ENCODE data around the gene MTUS2.

The MTUS2 gene

DNA sequence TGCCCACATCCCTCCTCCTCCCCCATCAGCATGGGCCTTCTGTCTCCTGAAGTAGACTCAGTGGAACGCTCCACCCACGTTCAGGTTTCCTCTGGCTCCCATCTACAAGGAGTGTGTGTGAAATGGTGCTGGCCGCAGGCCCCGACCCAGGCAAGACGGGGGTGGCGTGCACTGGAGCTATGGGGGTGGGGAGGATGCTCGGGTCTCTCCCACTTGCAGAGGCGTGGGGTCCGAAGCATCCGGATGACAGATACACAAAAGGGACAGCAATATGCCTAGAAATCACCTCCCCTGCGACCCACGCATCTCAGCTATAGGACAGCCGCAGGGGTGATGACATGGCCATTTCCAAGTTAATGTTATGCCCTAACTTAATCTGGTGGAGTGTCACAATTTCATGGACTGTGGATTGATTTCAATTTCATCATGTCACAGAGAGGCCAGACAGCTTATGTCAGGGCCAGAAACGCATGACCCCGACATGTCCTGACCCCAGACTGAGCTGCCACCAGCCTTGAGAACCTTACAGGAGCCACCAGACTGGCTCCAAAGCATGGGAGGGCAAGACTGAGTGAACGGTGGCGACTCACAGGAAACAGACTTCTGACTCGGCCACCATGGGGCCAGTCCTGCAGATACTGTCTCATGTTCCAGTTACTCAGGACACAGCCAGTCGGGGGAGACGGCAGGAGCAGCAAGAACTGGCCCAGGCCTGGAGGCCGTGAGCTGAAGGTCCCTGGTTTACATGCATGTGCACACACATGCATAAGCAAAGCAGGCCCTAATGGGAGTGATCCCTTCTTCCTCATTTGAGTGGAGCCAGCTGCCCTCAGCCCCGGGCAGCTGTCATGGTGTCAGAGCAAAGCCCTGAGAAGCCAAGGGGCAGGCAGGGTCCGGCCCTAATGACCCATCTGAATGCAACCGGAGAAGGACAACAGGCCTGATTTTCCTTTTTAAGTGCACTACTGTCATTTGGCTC lies 693.2 kb downstream of the MTUS2 start:
- no peak overlapping the region for H3K4me3 Mint-ChIP-seq
- H3K27ac Mint-ChIP-seq = no peak overlapping the region

GRCh38 chr13:29513981-29514719 lies 694.0 kb downstream of the MTUS2 start:
- Mint-ChIP-seq H3K4me1 (ENCODE audit: low read depth) (no peaks in the 10 kb centered on the region), H3K36me3 (ENCODE audit: low read depth) (peaks cover 12% of the 10 kb centered on the region), H3K27ac (no peak overlapping the region), H3K27me3 (ENCODE audit: low read depth) (no peaks in the 10 kb centered on the region), H3K4me3 (no peak overlapping the region), H3K9me3 (no peaks in the 10 kb centered on the region)

More for the DNA sequence above, 693.2 kb downstream of the MTUS2 start:
- Mint-ChIP-seq H3K36me3 (ENCODE audit: low read depth) (peaks cover 12% of the 10 kb centered on the region), H3K27me3 (ENCODE audit: low read depth) (no peaks in the 10 kb centered on the region), H3K4me1 (ENCODE audit: low read depth) (no peaks in the 10 kb centered on the region), H3K9me3 (no peaks in the 10 kb centered on the region)

GRCh38 chr13:29514720-29515310 lies 694.7 kb downstream of the MTUS2 start:
- H3K4me3 Mint-ChIP-seq = no peak overlapping the region
- no peaks in the 10 kb centered on the region for H3K4me1 Mint-ChIP-seq (ENCODE audit: low read depth)
- H3K27ac Mint-ChIP-seq = no peak overlapping the region
- H3K9me3 Mint-ChIP-seq = no peaks in the 10 kb centered on the region
- no peaks in the 10 kb centered on the region for H3K27me3 Mint-ChIP-seq (ENCODE audit: low read depth)
- peaks cover 13% of the 10 kb centered on the region for H3K36me3 Mint-ChIP-seq (ENCODE audit: low read depth)

DNA sequence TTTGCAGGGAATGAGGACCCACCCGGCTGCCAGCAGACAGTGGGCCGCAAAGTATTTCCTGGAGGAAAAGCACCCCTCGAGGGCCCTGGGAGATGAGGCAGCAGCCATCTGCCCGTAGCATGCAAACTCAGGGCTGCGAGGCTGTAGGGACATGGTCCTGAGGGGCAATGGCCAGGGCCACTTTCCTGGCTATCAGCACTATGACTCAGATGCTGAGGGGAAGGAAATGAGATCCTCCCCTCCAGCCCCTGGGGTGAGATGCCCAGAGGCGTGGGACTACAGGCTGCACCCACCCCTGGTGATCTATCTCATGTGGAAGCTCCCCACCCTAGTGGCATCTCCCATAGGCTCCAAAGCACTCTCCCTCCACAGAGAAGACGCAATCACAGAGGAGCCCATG lies 695.2 kb downstream of the MTUS2 start:
- Mint-ChIP-seq H3K27me3 (ENCODE audit: low read depth) (no peaks in the 10 kb centered on the region), H3K9me3 (no peaks in the 10 kb centered on the region), H3K4me1 (ENCODE audit: low read depth) (no peaks in the 10 kb centered on the region), H3K36me3 (ENCODE audit: low read depth) (peaks cover 16% of the 10 kb centered on the region), H3K27ac (no peak overlapping the region), H3K4me3 (no peak overlapping the region)

DNA sequence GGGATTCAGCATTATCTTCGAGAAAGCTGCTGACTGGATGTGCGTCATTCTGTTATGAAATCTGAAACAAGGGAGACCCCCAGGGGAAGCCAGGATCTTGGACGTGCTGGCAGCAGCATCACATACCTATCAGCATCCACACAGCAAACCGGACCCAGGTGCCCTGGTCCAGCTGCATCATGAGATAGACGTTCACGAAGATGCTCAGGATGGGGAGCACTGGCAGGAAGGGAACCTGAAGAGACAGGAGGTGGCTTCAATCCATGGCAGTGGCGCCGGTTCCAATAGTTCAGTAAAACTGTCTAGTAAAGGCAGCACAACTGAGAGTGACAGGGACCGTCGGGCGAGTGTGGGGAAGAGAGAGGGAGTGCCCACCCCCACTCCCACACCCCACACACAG lies 695.9 kb downstream of the MTUS2 start:
- Mint-ChIP-seq H3K36me3 (ENCODE audit: low read depth) (peaks cover 16% of the 10 kb centered on the region), H3K9me3 (no peaks in the 10 kb centered on the region), H3K4me3 (no peak overlapping the region), H3K27me3 (ENCODE audit: low read depth) (no peaks in the 10 kb centered on the region), H3K4me1 (ENCODE audit: low read depth) (no peaks in the 10 kb centered on the region), H3K27ac (no peak overlapping the region)

- Mint-ChIP-seq H3K4me3 (no peak overlapping the region), H3K27me3 (ENCODE audit: low read depth) (no peaks in the 10 kb centered on the region), H3K36me3 (ENCODE audit: low read depth) (peaks cover 17% of the 10 kb centered on the region), H3K27ac (no peak overlapping the region), H3K4me1 (ENCODE audit: low read depth) (no peaks in the 10 kb centered on the region), H3K9me3 (no peaks in the 10 kb centered on the region)
These were observed 696.7 kb downstream of the MTUS2 start for GRCh38 chr13:29516880-29517279.

DNA sequence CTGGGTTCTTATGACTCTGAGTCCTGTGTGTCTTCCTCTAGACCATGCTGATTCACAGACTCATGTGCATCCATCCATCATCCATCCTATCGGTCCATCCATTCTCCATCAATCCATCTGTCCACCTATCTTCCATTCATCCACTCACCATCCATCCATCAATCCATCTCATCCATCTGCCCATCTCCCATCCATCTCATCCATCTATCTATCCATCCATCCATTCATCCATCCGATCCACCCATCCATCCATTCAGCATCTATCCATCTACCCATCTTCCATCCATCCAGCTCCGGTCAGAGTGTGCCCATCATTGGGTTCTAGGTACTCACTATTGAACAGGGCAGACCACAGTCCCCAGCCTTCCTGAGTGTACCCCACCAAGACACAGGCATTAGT lies 699.8 kb downstream of the MTUS2 start:
- no peaks in the 10 kb centered on the region for H3K9me3 Mint-ChIP-seq
- no peak overlapping the region for H3K27ac Mint-ChIP-seq
- H3K4me3 Mint-ChIP-seq = no peak overlapping the region
- peaks cover 17% of the 10 kb centered on the region for H3K36me3 Mint-ChIP-seq (ENCODE audit: low read depth)
- H3K4me1 Mint-ChIP-seq (ENCODE audit: low read depth) = no peaks in the 10 kb centered on the region
- H3K27me3 Mint-ChIP-seq (ENCODE audit: low read depth) = no peaks in the 10 kb centered on the region

DNA sequence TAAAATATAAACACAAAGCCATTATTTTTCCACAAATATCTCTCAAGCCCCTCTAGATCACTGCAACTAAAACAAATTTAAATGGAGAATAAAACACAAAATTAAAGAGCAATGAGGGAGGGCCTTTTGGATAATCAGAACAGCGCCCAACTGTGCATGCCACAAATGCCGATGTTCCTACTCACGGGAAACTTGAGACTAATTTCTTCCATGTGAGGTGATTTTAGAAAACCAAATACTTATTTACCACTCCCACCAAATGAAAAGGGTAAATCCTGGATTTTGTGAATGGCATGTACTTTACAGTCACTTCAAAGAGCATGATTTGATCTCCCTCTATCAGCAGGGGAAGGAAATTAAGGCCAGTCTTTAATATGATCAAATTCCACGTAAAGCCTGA lies 700.5 kb downstream of the MTUS2 start:
- Mint-ChIP-seq H3K4me3 (no peak overlapping the region), H3K36me3 (ENCODE audit: low read depth) (peaks cover 17% of the 10 kb centered on the region), H3K27ac (no peak overlapping the region)

DNA sequence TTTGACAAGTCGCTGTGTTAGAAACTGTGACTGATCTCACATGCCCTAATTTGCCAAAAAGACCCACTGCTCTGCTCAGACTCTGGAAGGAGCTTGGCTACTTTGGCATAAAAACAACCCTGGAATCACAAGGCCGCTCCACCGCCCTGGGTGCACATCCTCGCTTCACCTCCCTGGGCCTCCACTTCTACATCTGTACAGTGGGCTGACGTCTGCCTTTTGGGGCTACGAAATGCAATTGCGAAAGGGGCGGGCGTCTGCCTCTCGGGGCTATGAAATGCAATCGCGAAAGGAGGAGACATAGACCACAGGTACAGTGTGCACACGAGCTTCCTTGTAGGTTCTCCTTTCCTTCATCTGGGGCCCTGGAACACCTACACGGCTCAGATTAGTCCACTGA lies 701.2 kb downstream of the MTUS2 start:
- no peak overlapping the region for H3K27ac Mint-ChIP-seq
- no peaks in the 10 kb centered on the region for H3K27me3 Mint-ChIP-seq (ENCODE audit: low read depth)
- no peak overlapping the region for H3K4me3 Mint-ChIP-seq
- peaks cover 17% of the 10 kb centered on the region for H3K36me3 Mint-ChIP-seq (ENCODE audit: low read depth)
- H3K4me1 Mint-ChIP-seq (ENCODE audit: low read depth) = no peaks in the 10 kb centered on the region
- H3K9me3 Mint-ChIP-seq = no peaks in the 10 kb centered on the region

More for the DNA sequence above, 700.5 kb downstream of the MTUS2 start:
- H3K27me3 Mint-ChIP-seq (ENCODE audit: low read depth) = no peaks in the 10 kb centered on the region
- H3K4me1 Mint-ChIP-seq (ENCODE audit: low read depth) = no peaks in the 10 kb centered on the region
- no peaks in the 10 kb centered on the region for H3K9me3 Mint-ChIP-seq

- H3K36me3 Mint-ChIP-seq (ENCODE audit: low read depth) = peaks cover 17% of the 10 kb centered on the region
- H3K9me3 Mint-ChIP-seq = no peaks in the 10 kb centered on the region
- H3K4me1 Mint-ChIP-seq (ENCODE audit: low read depth) = no peaks in the 10 kb centered on the region
- H3K27ac Mint-ChIP-seq = no peak overlapping the region
- no peaks in the 10 kb centered on the region for H3K27me3 Mint-ChIP-seq (ENCODE audit: low read depth)
- H3K4me3 Mint-ChIP-seq = no peak overlapping the region
These were observed 702.0 kb downstream of the MTUS2 start for GRCh38 chr13:29522044-29522685.

GRCh38 chr13:29523199-29523961 lies 703.2 kb downstream of the MTUS2 start:
- Mint-ChIP-seq H3K27me3 (ENCODE audit: low read depth) (no peaks in the 10 kb centered on the region), H3K4me3 (no peak overlapping the region), H3K4me1 (ENCODE audit: low read depth) (no peaks in the 10 kb centered on the region), H3K36me3 (ENCODE audit: low read depth) (peaks cover 13% of the 10 kb centered on the region), H3K9me3 (no peaks in the 10 kb centered on the region), H3K27ac (no peak overlapping the region)

DNA sequence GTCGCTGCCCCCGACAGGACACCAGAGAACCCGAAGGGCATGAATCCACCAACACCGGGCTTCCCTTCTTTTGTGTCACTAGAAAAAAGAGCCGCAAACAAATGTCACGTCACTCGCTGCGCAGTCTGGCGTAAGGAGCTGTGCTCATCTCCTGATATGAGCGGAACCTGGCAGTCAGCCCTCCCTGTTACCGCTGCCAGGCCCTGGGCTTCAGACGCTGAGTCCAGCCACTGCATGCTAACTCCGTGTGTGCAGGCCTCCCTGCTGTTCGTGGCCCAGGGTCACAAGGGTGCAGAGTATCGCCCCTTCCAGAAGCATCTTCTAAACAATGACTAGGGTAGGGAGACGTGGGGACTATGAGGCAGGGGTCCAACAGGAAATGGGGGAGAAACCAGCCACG lies 704.0 kb downstream of the MTUS2 start:
- Mint-ChIP-seq H3K27ac (no peak overlapping the region), H3K4me3 (no peak overlapping the region), H3K36me3 (ENCODE audit: low read depth) (peaks cover 14% of the 10 kb centered on the region), H3K9me3 (no peaks in the 10 kb centered on the region), H3K4me1 (ENCODE audit: low read depth) (no peaks in the 10 kb centered on the region), H3K27me3 (ENCODE audit: low read depth) (no peaks in the 10 kb centered on the region)

- H3K27ac Mint-ChIP-seq = no peak overlapping the region
- H3K36me3 Mint-ChIP-seq (ENCODE audit: low read depth) = peaks cover 19% of the 10 kb centered on the region
- H3K4me3 Mint-ChIP-seq = no peak overlapping the region
- no peaks in the 10 kb centered on the region for H3K9me3 Mint-ChIP-seq
- H3K27me3 Mint-ChIP-seq (ENCODE audit: low read depth) = no peaks in the 10 kb centered on the region
- no peaks in the 10 kb centered on the region for H3K4me1 Mint-ChIP-seq (ENCODE audit: low read depth)
These were observed 704.5 kb downstream of the MTUS2 start for GRCh38 chr13:29524641-29525040.

- Mint-ChIP-seq H3K9me3 (no peaks in the 10 kb centered on the region), H3K27ac (no peak overlapping the region), H3K4me3 (no peak overlapping the region), H3K27me3 (ENCODE audit: low read depth) (no peaks in the 10 kb centered on the region), H3K36me3 (ENCODE audit: low read depth) (peaks cover 16% of the 10 kb centered on the region), H3K4me1 (ENCODE audit: low read depth) (no peaks in the 10 kb centered on the region)
These were observed 705.6 kb downstream of the MTUS2 start for GRCh38 chr13:29525757-29526156.

Measured in T-helper 1 cell treated with Interleukin-12 subunit alpha and Interleukin-12 subunit beta and Interleukin-4 antibody, amounts not matched to agents 30 μg/mL and 1 μg/mL, for 36 hours (primary cell).